Measurements from ENCODE around the gene RASL11A.
"Not testable (repeated sequence)": the region's sequence is repeated elsewhere in the genome, so short reads cannot be mapped to it uniquely, and the experiment has no call there.

Gene RASL11A

GRCh38 chr13:27300406-27300805 lies 29.8 kb downstream of the RASL11A start:
- DNase-seq, result not testable (repeated sequence)

- DNase-seq, result no peak
These were observed 30.4 kb downstream of the RASL11A start for GRCh38 chr13:27300941-27301586.

- no peak for DNase-seq
These were observed 32.1 kb downstream of the RASL11A start for GRCh38 chr13:27302643-27303262.

- no peak for DNase-seq
These were observed 33.5 kb downstream of the RASL11A start for GRCh38 chr13:27304099-27304498.

- DNase-seq, result no peak
These were observed 34.0 kb downstream of the RASL11A start for GRCh38 chr13:27304611-27305010.

- DNase-seq, result no peak
These were observed 35.7 kb downstream of the RASL11A start for GRCh38 chr13:27306364-27306763.

GRCh38 chr13:27308941-27309340 lies 38.3 kb downstream of the RASL11A start:
- no peak for DNase-seq

- DNase-seq, result no peak
These were observed 38.9 kb downstream of the RASL11A start for GRCh38 chr13:27309401-27309958.

GRCh38 chr13:27309967-27310598 lies 39.5 kb downstream of the RASL11A start:
- no peak for DNase-seq

GRCh38 chr13:27310946-27311345 lies 40.3 kb downstream of the RASL11A start:
- DNase-seq, result no peak

- DNase-seq, result no peak
These were observed 41.0 kb downstream of the RASL11A start for GRCh38 chr13:27311518-27312210.

- DNase-seq, result no peak
These were observed 43.1 kb downstream of the RASL11A start for GRCh38 chr13:27313770-27314169.

GRCh38 chr13:27319404-27319803 lies 48.8 kb downstream of the RASL11A start:
- DNase-seq, result no peak

GRCh38 chr13:27321468-27322431 lies 51.1 kb downstream of the RASL11A start:
- no peak for DNase-seq

GRCh38 chr13:27322443-27322842 lies 51.8 kb downstream of the RASL11A start:
- not testable (repeated sequence) for DNase-seq
